H9 (cell line): ENCODE results near the gene DOCK2. TPM values are rescaled to one million over a fixed set of nuclear protein-coding genes. Genes with fewer than 3 reads are reported as not detected.

Source experiments
- DNase-seq: peaks from one replicate; pipeline ENCODE4 v3.0.0-alpha.2; 2017
- H2AFZ ChIP-seq: one replicate; pipeline ENCODE4 v1.6.1; 2013; ENCODE audit warnings: mild to moderate bottlenecking, low read length, control low read depth, moderate library complexity
- H2AK5ac ChIP-seq: 2 replicates; pipeline ENCODE4 v1.6.1; 2013; ENCODE audit warnings: low read length, control low read depth, mixed read lengths; ENCODE audit not compliant: insufficient read length
- H2BK120ac ChIP-seq: one replicate; pipeline ENCODE4 v1.6.1; 2013; ENCODE audit warnings: low read depth, mild to moderate bottlenecking, low read length, control low read depth, inconsistent platforms; ENCODE audit not compliant: poor library complexity, severe bottlenecking
- H2BK12ac ChIP-seq: 2 replicates; pipeline ENCODE4 v1.6.1; 2013; ENCODE audit warnings: low read length, control low read depth, mixed read lengths, low read depth; ENCODE audit not compliant: insufficient read length
- H2BK15ac ChIP-seq: 2 replicates; pipeline ENCODE4 v1.6.1; 2013; ENCODE audit warnings: low read depth, low read length, control low read depth
- H2BK20ac ChIP-seq: one replicate; pipeline ENCODE4 v1.6.1; 2013; ENCODE audit warnings: low read depth, mild to moderate bottlenecking, low read length, control low read depth, inconsistent platforms; ENCODE audit not compliant: poor library complexity, severe bottlenecking
- H2BK5ac ChIP-seq: 2 replicates; pipeline ENCODE4 v1.6.1; 2013; ENCODE audit warnings: low read length, control low read depth, mixed read lengths; ENCODE audit not compliant: insufficient read length
- H3K14ac ChIP-seq: 2 replicates; pipeline ENCODE4 v1.6.1; 2013; ENCODE audit warnings: low read length, control low read depth; ENCODE audit not compliant: insufficient read depth
- H3K18ac ChIP-seq: 2 replicates; pipeline ENCODE4 v1.6.1; 2013; ENCODE audit warnings: low read depth, mild to moderate bottlenecking, mixed read lengths, low read length, control low read depth; ENCODE audit not compliant: insufficient read length
- H3K23ac ChIP-seq: 2 replicates; pipeline ENCODE4 v1.6.1; 2013; ENCODE audit warnings: low read length, control low read depth, mixed read lengths, low read depth; ENCODE audit not compliant: insufficient read length
- H3K23me2 ChIP-seq: 2 replicates; pipeline ENCODE4 v1.6.1; 2013; ENCODE audit warnings: low read depth, mild to moderate bottlenecking, mixed read lengths, low read length, control low read depth; ENCODE audit not compliant: insufficient read length, poor library complexity, severe bottlenecking
- H3K27ac ChIP-seq: 2 replicates; pipeline ENCODE4 v1.5.1; 2013; ENCODE audit warnings: low read length, control low read depth, mixed read lengths, low read depth; ENCODE audit not compliant: insufficient read length
- H3K27me3 ChIP-seq: 2 replicates; pipeline ENCODE4 v1.6.1; 2013; ENCODE audit warnings: low read length, control low read depth, inconsistent platforms; ENCODE audit not compliant: insufficient read depth
- H3K4ac ChIP-seq: 2 replicates; pipeline ENCODE4 v1.6.1; 2013; ENCODE audit warnings: low read depth, mild to moderate bottlenecking, control low read depth, inconsistent platforms, low read length, moderate library complexity
- H3K4me1 ChIP-seq: 2 replicates; pipeline ENCODE4 v1.6.1; 2013; ENCODE audit warnings: low read length, control low read depth, inconsistent platforms; ENCODE audit not compliant: insufficient read depth
- H3K4me2 ChIP-seq: 2 replicates; pipeline ENCODE4 v1.6.1; 2013; ENCODE audit warnings: low read length, control low read depth, mixed read lengths; ENCODE audit not compliant: insufficient read length, insufficient read depth
- H3K56ac ChIP-seq: 2 replicates; pipeline ENCODE4 v1.6.1; 2013; ENCODE audit warnings: low read depth, mild to moderate bottlenecking, mixed read lengths, low read length, control low read depth; ENCODE audit not compliant: insufficient read length
- H3K79me1 ChIP-seq: 2 replicates; pipeline ENCODE4 v1.6.1; 2013; ENCODE audit warnings: low read depth, mild to moderate bottlenecking, moderate library complexity, low read length, control low read depth, inconsistent platforms; ENCODE audit not compliant: insufficient read depth, poor library complexity, severe bottlenecking
- H3K79me2 ChIP-seq: 2 replicates; pipeline ENCODE4 v1.6.1; 2013; ENCODE audit warnings: low read length, control low read depth, inconsistent platforms; ENCODE audit not compliant: insufficient read depth
- H3K9ac ChIP-seq: 2 replicates; pipeline ENCODE4 v1.6.1; 2013; ENCODE audit warnings: low read length, control low read depth, mixed read lengths; ENCODE audit not compliant: insufficient read length; ENCODE audit errors: extremely low read depth
- H3K9me3 ChIP-seq: one replicate; pipeline ENCODE4 v1.6.1; 2013; ENCODE audit warnings: low read depth, low read length, inconsistent platforms; ENCODE audit not compliant: control insufficient read depth
- H3T11ph ChIP-seq: one replicate; pipeline ENCODE4 v1.6.1; 2013; ENCODE audit warnings: mild to moderate bottlenecking, low read length, control low read depth, inconsistent platforms
- H4K20me1 ChIP-seq: one replicate; pipeline ENCODE4 v1.6.1; 2013; ENCODE audit not compliant: control insufficient read depth, insufficient read length, insufficient read depth
- H4K5ac ChIP-seq: 2 replicates; pipeline ENCODE4 v1.6.1; 2013; ENCODE audit warnings: low read depth, mild to moderate bottlenecking, mixed read lengths, low read length, control low read depth; ENCODE audit not compliant: insufficient read length
- H4K8ac ChIP-seq: replicated peaks from 2 replicates; pipeline ENCODE4 v1.6.1; 2013; ENCODE audit warnings: low read length, control low read depth, mixed read lengths, low read depth; ENCODE audit not compliant: insufficient read length
- H4K91ac ChIP-seq: 2 replicates; pipeline ENCODE4 v1.6.1; 2013; ENCODE audit warnings: low read depth, mild to moderate bottlenecking, moderate library complexity, mixed read lengths, low read length, control low read depth; ENCODE audit not compliant: insufficient read length
- H3K27ac Mint-ChIP-seq, 3 experiments: 2 replicates in 2 of 3; 3 replicates in 1 of 3; pipeline ENCODE4 v1.8.0; 2020 to 2021; ENCODE audit warnings: mixed read lengths in 3 of 3, mild to moderate bottlenecking in 1 of 3, moderate library complexity in 1 of 3
- H3K27me3 Mint-ChIP-seq: 2 replicates; pipeline ENCODE4 v1.8.0; 2021; ENCODE audit warnings: low read depth, mild to moderate bottlenecking, moderate library complexity, mixed read lengths
- H3K36me3 Mint-ChIP-seq, 3 experiments: 2 replicates in 2 of 3; 3 replicates in 1 of 3; pipeline ENCODE4 v1.8.0; 2020 to 2021; ENCODE audit warnings: low read depth in 3 of 3, mixed read lengths in 3 of 3; ENCODE audit not compliant: insufficient read depth in 1 of 3
- H3K4me1 Mint-ChIP-seq, 2 experiments: 2 replicates each; pipeline ENCODE4 v1.8.0; 2020; ENCODE audit warnings: mixed read lengths in 2 of 2
- H3K4me3 Mint-ChIP-seq, 2 experiments: 2 replicates in 1 of 2; 3 replicates in 1 of 2; pipeline ENCODE4 v1.8.0; 2020 to 2021; ENCODE audit warnings: mild to moderate bottlenecking in 2 of 2, mixed read lengths in 2 of 2, moderate library complexity in 1 of 2
- H3K9me3 Mint-ChIP-seq, 2 experiments: 2 replicates in 1 of 2; 3 replicates in 1 of 2; pipeline ENCODE4 v1.8.0; 2020; ENCODE audit warnings: mild to moderate bottlenecking in 2 of 2, mixed read lengths in 2 of 2, moderate library complexity in 1 of 2
- CTCF ChIP-seq: fragments of 200-600 bp; sonication (generic); conservative IDR thresholded peaks from 3 replicates; pipeline ENCODE4 v1.8.0; 2021; ENCODE audit warnings: antibody characterized with exemption, mild to moderate bottlenecking
- WGBS: extraction: QIAGEN DNeasy Blood & Tissue Kit; methylation state at CpG from one replicate; pipeline ENCODE4 v1.1.7; 2013; ENCODE audit warnings: missing lambda C conversion rate, low lambda C conversion rate, mixed read lengths; ENCODE audit not compliant: insufficient read length; ENCODE audit errors: extremely low coverage; 5-methylcytosine and 5-hydroxymethylcytosine counted together
- total RNA-seq: library from RNA; stranded (reverse); gene quantifications from 2 replicates; pipeline ENCODE4 v1.2.1, GENCODE V29; 2021

Gene DOCK2
- total RNA-seq, 1 experiment from 2014 or later, result 7.8 TPM

GRCh38 chr5:169876386-169876785 is 239.3 kb downstream of the DOCK2 start:
- Histone ChIP-seq H3K23ac (no peak overlapping the region), H3T11ph (no peak overlapping the region), H3K23me2 (no peaks in the 10 kb centered on the region), H3K27me3 (no peaks in the 10 kb centered on the region), H2AK5ac (no peak overlapping the region), H3K4me2 (no peak overlapping the region), H3K56ac (no peak overlapping the region), H3K9me3 (no peaks in the 10 kb centered on the region), H2BK120ac (no peak overlapping the region), H3K4ac (no peak overlapping the region), H2AFZ (no peak overlapping the region), H3K79me2 (no peaks in the 10 kb centered on the region), H3K18ac (no peak overlapping the region), H2BK12ac (no peak overlapping the region), H3K4me1 (no peaks in the 10 kb centered on the region), H4K8ac (no peak overlapping the region), H3K27ac (no peak overlapping the region), H4K5ac (no peak overlapping the region), H3K9ac (no peak overlapping the region), H4K91ac (no peak overlapping the region), H3K79me1 (no peaks in the 10 kb centered on the region), H3K14ac (no peak overlapping the region), H2BK5ac (no peak overlapping the region), H2BK20ac (no peak overlapping the region), H2BK15ac (no peak overlapping the region), H4K20me1 (no peaks in the 10 kb centered on the region)
- Mint-ChIP-seq H3K4me3 (no peak overlapping the region), H3K36me3 (no peaks in the 10 kb centered on the region), H3K27me3 (no peaks in the 10 kb centered on the region), H3K4me1 (peaks cover 5 to 6% of the 10 kb centered on the region in 2 experiments; a peak in 2 of 4 replicates), H3K27ac (no peak overlapping the region), H3K9me3 (no peaks in the 10 kb centered on the region; a peak in 1 of 5 replicates)
- no CpG with 5 or more reads among the region's 1 CpG for WGBS
- DNase-seq, result no peak
- TF ChIP-seq CTCF, result no peak
